HG03520 (cell line): ENCODE data around the gene MC5R.
"Not testable (repeated sequence)": the region's sequence is repeated elsewhere in the genome, so short reads cannot be mapped to it uniquely, and the experiment has no call there.

Source experiments
- ATAC-seq: cut with Tn5 transposase; IDR thresholded peaks from one replicate; pipeline ENCODE4 v1.9.1; 2021; ENCODE audit warnings: mild to moderate bottlenecking, moderate library complexity; ENCODE audit not compliant: unreplicated experiment

Gene MC5R

DNA sequence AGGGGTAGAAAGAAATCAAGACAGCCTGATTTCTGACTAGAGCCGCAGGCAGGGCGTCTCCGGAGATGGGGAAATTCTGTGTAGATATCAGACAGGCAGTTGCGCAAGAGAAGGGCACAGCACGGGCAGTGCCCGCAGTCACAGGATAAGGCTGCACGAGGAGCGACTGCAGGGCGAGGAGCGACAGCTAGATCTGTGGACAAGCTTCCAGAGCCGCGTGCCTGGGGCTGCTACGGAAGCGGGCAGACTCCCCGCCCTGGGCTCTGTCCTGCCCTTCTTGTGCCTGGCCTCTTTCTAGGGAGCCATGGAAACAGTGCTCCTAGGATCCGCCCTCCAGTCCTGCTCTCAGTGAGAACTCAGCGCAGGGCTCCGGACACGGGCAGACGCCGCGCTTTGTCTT lies 12.6 kb downstream of the MC5R start:
- no peak for ATAC-seq

DNA sequence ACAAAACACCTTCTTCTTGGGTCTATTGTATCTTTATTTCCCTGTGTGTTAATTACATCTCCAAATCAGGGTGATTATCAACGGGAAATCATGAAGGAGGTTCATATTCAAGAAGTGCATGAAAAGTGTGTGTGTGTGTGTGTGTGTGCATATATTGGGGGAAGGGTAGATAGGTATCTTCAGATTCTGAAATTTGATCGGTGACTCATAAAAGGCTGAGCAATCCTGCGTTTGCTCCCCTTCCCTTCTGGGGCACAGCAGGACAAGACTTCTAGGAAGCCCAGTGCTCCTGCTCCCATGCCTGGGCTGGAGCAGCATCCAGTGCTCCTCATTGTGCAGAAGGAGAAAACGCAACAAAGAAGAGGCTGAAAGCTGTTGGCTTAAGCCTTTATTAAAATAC lies 25.8 kb downstream of the MC5R start:
- no peak for ATAC-seq

DNA sequence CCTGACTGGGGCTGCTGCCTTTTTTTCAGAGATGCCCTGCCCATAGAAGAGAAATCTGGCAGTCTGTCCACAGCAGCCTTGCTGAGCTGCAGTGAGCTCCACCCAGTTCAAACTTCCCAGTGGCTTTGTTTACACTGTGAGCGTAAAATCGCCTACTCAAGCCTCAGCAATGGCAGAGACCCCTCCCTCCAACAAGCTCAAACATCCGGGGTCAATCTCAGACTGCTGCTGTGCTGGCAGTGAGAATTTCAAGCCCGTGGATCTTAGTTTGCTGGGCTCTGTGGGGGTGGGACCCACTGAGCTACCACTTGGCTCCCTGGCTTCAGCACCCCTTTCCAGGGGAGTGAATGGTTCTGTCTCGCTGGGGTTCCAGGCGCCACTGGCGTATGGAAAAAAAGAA lies 38.9 kb downstream of the MC5R start:
- not testable (repeated sequence) for ATAC-seq

DNA sequence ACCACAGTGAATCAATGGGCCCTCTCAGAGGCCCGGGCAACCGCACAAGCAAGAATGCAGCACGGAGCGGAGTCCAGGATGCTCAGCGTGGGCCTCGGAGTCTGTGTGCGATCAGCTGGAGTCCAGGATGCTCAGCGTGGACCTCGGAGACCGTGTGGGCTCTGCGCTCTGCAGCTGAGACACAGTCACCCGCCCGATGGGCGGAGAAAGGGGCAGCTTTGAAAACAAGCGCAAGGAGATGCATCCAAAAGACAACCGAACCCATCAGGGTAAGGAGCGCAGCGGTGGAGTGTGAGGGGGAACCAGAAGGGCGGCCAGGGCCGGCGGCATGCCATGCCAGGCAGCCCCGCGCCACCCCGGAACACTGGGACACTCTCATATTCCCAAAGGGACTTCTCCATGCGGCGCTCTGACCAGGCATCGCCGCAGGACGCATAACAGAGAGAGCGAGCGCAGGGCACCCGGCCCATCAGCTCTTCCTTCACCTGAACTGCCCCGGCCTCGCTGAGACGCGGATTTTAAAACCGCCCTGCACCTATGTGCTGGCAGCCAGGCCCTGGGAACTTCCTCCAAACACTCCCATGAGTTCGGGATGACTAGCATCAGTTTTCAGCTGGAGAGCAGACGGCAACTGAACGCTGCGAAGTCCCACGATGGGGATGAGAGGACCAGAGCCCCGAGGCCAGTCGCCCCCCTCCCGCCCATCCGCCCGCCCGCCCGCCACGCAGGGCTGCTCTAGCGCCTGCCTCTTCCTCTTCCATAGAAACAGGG lies 44.7 kb downstream of the MC5R start:
- ATAC-seq = no peak

DNA sequence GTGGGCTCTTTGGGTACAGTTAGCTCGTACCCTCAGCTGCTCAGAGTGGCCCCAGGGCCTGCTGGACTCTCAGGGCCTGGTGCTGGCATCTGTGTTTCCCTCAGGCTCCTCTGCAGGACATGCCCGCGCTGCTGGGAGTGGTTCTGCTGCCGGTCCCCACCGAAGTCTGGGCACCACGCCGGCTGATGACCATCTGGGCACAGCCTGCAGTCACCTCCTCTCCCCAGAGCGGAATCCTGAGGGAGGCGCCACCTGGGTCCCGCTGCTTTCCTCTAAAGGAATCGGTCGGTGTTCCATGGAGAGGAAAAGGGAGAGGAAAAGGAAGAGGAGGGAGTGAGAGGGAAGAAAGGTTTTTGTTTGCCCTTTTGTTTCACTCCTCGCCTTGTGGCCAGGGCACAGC lies 47.8 kb downstream of the MC5R start:
- no peak for ATAC-seq

DNA sequence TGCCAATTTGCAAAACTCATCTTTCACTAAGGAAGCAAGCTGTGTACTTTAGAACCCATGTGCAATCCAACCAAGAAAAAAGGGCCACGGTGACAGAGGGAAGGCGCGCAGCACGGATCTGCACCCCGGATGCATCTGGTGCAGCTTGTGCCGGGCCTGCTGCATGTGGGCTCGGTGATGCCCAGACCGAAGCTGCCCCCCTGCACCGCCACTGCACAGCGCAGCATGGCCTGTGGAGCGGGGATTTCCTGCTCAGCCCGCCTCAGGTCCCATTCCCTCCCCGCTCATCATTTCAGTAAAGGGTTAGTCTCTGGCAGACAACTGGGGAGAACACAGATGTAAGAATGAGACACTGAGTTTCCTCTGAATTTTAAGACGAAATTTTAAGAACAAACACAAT lies 48.4 kb downstream of the MC5R start:
- ATAC-seq = no peak

DNA sequence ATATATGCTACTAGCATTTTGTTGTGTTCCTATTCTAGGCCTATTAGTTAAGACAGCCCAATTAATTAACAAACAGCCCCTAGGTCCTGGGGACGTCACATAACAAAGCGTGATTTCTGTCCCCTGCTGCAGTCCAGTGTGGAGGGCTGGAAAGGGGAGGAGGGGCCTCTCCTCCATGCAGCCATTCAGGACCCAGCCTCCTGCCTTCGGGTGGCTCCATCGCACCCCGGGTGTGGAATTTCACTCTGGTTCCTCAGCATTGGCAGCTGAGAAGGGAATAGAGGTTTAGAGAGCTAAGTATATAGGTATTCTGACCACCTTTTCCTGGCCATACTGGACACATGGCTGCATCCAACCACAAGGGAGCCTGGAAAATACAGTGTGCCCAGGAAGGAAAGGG lies 49.0 kb downstream of the MC5R start:
- ATAC-seq = no peak

DNA sequence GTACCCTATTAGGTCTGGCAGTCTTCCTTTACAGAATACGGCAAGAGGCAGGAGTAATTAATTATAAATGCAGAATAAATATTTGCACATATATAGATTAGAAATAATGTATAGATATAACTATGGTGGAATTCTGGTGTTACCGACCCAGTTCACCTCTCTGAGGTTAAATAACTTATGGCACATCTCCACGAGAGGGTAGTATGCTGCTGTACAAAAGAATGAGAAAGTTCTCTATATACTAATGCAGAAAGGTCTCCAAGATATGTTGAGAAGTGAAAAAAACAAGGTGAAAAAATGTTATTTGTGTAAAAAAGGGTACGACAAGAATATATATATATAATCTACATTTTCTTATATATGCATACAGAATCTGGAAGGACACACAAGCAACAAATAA lies 50.6 kb downstream of the MC5R start:
- no peak for ATAC-seq
